ENCODE data around the gene BMPR2. TPM values are rescaled to one million over a fixed set of nuclear protein-coding genes. Genes with fewer than 3 reads are reported as not detected.
A peak's percentile ranks its signal among the peaks of the same experiment; 100 is the strongest.

BMPR2 gene
- total and polyA plus RNA-seq, 2 experiments from 2014 or later = 12.7 to 24.9 TPM

- H3K36me3 ChIP-seq = no peaks in the 10 kb centered on the region
- TF ChIP-seq, protein P1, sequence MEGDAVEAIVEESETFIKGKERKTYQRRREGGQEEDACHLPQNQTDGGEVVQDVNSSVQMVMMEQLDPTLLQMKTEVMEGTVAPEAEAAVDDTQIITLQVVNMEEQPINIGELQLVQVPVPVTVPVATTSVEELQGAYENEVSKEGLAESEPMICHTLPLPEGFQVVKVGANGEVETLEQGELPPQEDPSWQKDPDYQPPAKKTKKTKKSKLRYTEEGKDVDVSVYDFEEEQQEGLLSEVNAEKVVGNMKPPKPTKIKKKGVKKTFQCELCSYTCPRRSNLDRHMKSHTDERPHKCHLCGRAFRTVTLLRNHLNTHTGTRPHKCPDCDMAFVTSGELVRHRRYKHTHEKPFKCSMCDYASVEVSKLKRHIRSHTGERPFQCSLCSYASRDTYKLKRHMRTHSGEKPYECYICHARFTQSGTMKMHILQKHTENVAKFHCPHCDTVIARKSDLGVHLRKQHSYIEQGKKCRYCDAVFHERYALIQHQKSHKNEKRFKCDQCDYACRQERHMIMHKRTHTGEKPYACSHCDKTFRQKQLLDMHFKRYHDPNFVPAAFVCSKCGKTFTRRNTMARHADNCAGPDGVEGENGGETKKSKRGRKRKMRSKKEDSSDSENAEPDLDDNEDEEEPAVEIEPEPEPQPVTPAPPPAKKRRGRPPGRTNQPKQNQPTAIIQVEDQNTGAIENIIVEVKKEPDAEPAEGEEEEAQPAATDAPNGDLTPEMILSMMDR (IDR thresholded peaks at IDR 0.05; ENCODE audit: low read depth, low read length) = no peak
- H3K4me1 ChIP-seq (ENCODE audit: low read depth) = no peaks in the 10 kb centered on the region
- no peak for DNase-seq (ENCODE audit: low read depth in 1 of 2, low spot score in 1 of 2)
- no peaks in the 10 kb centered on the region for H3K27me3 ChIP-seq
- H3K27ac ChIP-seq = no peak overlapping the region
- no peak overlapping the region for H3K4me3 ChIP-seq
- no peaks in the 10 kb centered on the region for H3K9me3 ChIP-seq (ENCODE audit: low read depth)
Observed at GRCh38 chr2:202400941-202401340, 24.8 kb downstream of the BMPR2 start.

- DNase-seq (ENCODE audit: low read depth in 1 of 2, low spot score in 1 of 2) = no peak
- no peaks in the 10 kb centered on the region for H3K27me3 ChIP-seq
- H3K4me1 ChIP-seq (ENCODE audit: low read depth) = no peaks in the 10 kb centered on the region
- H3K27ac ChIP-seq = no peak overlapping the region
- H3K36me3 ChIP-seq = no peaks in the 10 kb centered on the region
- TF ChIP-seq, protein P1 (IDR thresholded peaks at IDR 0.05; ENCODE audit: low read depth, low read length) = no peak
- H3K4me3 ChIP-seq = no peak overlapping the region
- H3K9me3 ChIP-seq (ENCODE audit: low read depth) = no peaks in the 10 kb centered on the region
Observed at GRCh38 chr2:202405798-202406197, 29.7 kb downstream of the BMPR2 start.

DNA sequence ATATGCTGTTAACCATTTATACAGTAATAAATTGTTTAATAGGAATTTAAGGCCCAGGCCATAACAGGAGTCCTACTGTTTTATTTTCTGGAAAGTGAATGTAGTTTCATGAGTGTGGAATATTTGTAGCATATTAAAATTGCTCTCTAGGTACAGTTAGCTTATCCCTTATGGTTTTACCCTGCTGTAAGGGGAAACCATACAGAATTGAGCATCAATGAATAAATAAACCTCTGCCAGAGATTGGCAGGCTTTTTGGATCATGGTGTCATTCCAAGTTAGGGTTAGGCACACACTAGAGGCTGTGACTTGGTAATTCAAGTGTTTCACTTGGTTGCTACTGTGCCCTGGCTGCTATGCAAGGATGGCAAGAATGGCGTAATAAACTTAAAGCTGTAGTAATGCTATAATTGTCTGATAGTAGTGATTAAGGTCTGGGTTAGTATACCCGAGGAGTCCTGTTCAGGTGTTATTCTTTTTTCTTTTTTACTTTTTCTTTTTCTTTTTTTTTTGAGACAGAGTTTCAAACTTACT is 30.4 kb downstream of the BMPR2 start:
- DNase-seq (ENCODE audit: low read depth in 1 of 2, low spot score in 1 of 2) = peak in 1 of 2 donors; percentile 12
- Histone ChIP-seq H3K9me3 (ENCODE audit: low read depth) (no peaks in the 10 kb centered on the region), H3K27me3 (no peaks in the 10 kb centered on the region), H3K27ac (no peak overlapping the region), H3K4me3 (no peak overlapping the region), H3K4me1 (ENCODE audit: low read depth) (no peaks in the 10 kb centered on the region), H3K36me3 (no peaks in the 10 kb centered on the region)
- TF ChIP-seq, protein P1 (IDR thresholded peaks at IDR 0.05; ENCODE audit: low read depth, low read length) = no peak

GRCh38 chr2:202408546-202409140 is 32.5 kb downstream of the BMPR2 start:
- H3K4me1 ChIP-seq (ENCODE audit: low read depth) = no peaks in the 10 kb centered on the region
- TF ChIP-seq, protein P1 (IDR thresholded peaks at IDR 0.05; ENCODE audit: low read depth, low read length) = no peak
- H3K36me3 ChIP-seq = no peaks in the 10 kb centered on the region
- H3K9me3 ChIP-seq (ENCODE audit: low read depth) = no peaks in the 10 kb centered on the region
- H3K4me3 ChIP-seq = no peak overlapping the region
- no peak overlapping the region for H3K27ac ChIP-seq
- H3K27me3 ChIP-seq = no peaks in the 10 kb centered on the region
- DNase-seq (ENCODE audit: low read depth in 1 of 2, low spot score in 1 of 2) = peak in 1 of 2 donors; percentile 17

- Histone ChIP-seq H3K4me1 (ENCODE audit: low read depth) (no peaks in the 10 kb centered on the region), H3K27ac (no peak overlapping the region), H3K36me3 (no peaks in the 10 kb centered on the region), H3K9me3 (ENCODE audit: low read depth) (no peaks in the 10 kb centered on the region), H3K4me3 (no peak overlapping the region), H3K27me3 (no peaks in the 10 kb centered on the region)
- TF ChIP-seq, protein P1 (IDR thresholded peaks at IDR 0.05; ENCODE audit: low read depth, low read length) = no peak
- no peak for DNase-seq (ENCODE audit: low read depth in 1 of 2, low spot score in 1 of 2)
Observed at GRCh38 chr2:202410092-202410491, 34.0 kb downstream of the BMPR2 start.

Data from cardiac muscle cell (in vitro differentiated cells and primary cell).